HepG2 (cell line): Measurements from ENCODE around the gene ADGRG6. TPM values are rescaled to one million over a fixed set of nuclear protein-coding genes. Genes with fewer than 3 reads are reported as not detected.

Source experiments
- ATF7-NPFF ChIP-seq: sonication (generic); formaldehyde crosslinking; IDR thresholded peaks from 2 replicates; pipeline ENCODE4 v1.8.1; 2023; ENCODE audit warnings: mild to moderate bottlenecking, low read depth, missing genetic modification reagents, moderate library complexity
- HOXA9 ChIP-seq: sonication (generic); formaldehyde crosslinking; IDR thresholded peaks from 2 replicates; pipeline ENCODE4 v1.8.1; 2022; ENCODE audit warnings: missing genetic modification reagents, mild to moderate bottlenecking, moderate library complexity, borderline replicate concordance
- KDM1A ChIP-seq: IDR thresholded peaks from 2 replicates; pipeline ENCODE4 v1.6.1; 2016; ENCODE audit warnings: missing compliant biosample characterization
- KDM6A ChIP-seq: IDR thresholded peaks from 2 replicates; pipeline ENCODE4 v1.6.1; 2016; ENCODE audit warnings: low read depth
- MYNN ChIP-seq: sonication (generic); formaldehyde crosslinking; IDR thresholded peaks from 2 replicates; pipeline ENCODE4 v1.4.0; 2020; ENCODE audit warnings: mild to moderate bottlenecking, low read depth, missing genetic modification reagents
- PCBP2 ChIP-seq: fragments of 200-400 bp; formaldehyde crosslinking; optimal IDR thresholded peaks from 2 replicates; pipeline ENCODE3; 2018; ENCODE audit warnings: low read length, low read depth; ENCODE audit not compliant: poor library complexity, severe bottlenecking
- PRPF4 ChIP-seq: fragments of 200-400 bp; formaldehyde crosslinking; IDR thresholded peaks from 2 replicates; pipeline ENCODE4 v1.6.1; 2016; ENCODE audit warnings: low read length, low read depth; ENCODE audit not compliant: poor library complexity, severe bottlenecking
- RBM39 ChIP-seq: fragments of 200-400 bp; formaldehyde crosslinking; IDR thresholded peaks from one replicate; pipeline ENCODE4 v1.6.1; 2018; ENCODE audit warnings: antibody characterized with exemption, mild to moderate bottlenecking, low read depth, low read length; ENCODE audit not compliant: poor library complexity, severe bottlenecking
- RXRB ChIP-seq: IDR thresholded peaks from 2 replicates; pipeline ENCODE4 v1.6.1; 2016; ENCODE audit warnings: borderline replicate concordance, missing genetic modification reagents, missing compliant biosample characterization
- TEAD3 ChIP-seq: optimal IDR thresholded peaks from 2 replicates; pipeline ENCODE3; 2016; ENCODE audit warnings: borderline replicate concordance
- ZNF562 ChIP-seq: sonication (generic); formaldehyde crosslinking; IDR thresholded peaks from 2 replicates; pipeline ENCODE4 v1.8.0; 2022; ENCODE audit warnings: missing genetic modification reagents, borderline replicate concordance
- ZNF629 ChIP-seq: sonication (generic); formaldehyde crosslinking; conservative IDR thresholded peaks from 2 replicates; pipeline ENCODE4 v1.5.0; 2020; ENCODE audit warnings: missing genetic modification reagents
- ZSCAN31 ChIP-seq: sonication (generic); formaldehyde crosslinking; IDR thresholded peaks from 2 replicates; pipeline ENCODE4 v1.5.0; 2020; ENCODE audit warnings: low read depth, mild to moderate bottlenecking, missing genetic modification reagents
- polyA plus RNA-seq, 8 experiments: library from polyadenylated mRNA; depleted of rRNA in 3 of 8; stranded (reverse) in 7 of 8; unstranded in 1 of 8; fragments of >200 nt; fragmentation: Illumina TruSeq in 4 of 8; extraction: Trizol in 4 of 8; gene quantifications; 2 replicates each; pipeline versions ENCODE4 v1.2.1 to v1.2.3, GENCODE V29; 2011 to 2016; ENCODE audit warnings: low read depth in 4 of 8, missing spikeins in 1 of 8, mixed read lengths in 1 of 8; ENCODE audit not compliant: insufficient read depth in 1 of 8
- total RNA-seq, 5 experiments: library from RNA; depleted of rRNA; stranded (reverse); fragments of >200 nt; fragmentation: Illumina TruSeq; extraction: Trizol; gene quantifications; 2 replicates each; pipeline ENCODE4 v1.2.3, GENCODE V29; 2016; ENCODE audit warnings: low read depth in 1 of 5
- TF ChIP-seq, protein P1 (sequence below): sonication (generic); formaldehyde crosslinking; IDR thresholded peaks from 2 replicates; pipeline ENCODE4 v1.5.1; 2020; ENCODE audit warnings: mild to moderate bottlenecking, missing genetic modification reagents, borderline replicate concordance
- TF ChIP-seq, protein P2 (sequence below): fragments of 450-650 bp; IDR thresholded peaks from 2 replicates; pipeline ENCODE4 v1.6.1; 2016
- TF ChIP-seq, protein P3 (sequence below): sonication (generic); formaldehyde crosslinking; IDR thresholded peaks from 2 replicates; pipeline ENCODE4 v1.4.0; 2020; ENCODE audit warnings: missing genetic modification reagents
- TF ChIP-seq, protein P4 (sequence below): sonication (generic); formaldehyde crosslinking; IDR thresholded peaks from 2 replicates; pipeline ENCODE4 v1.4.0; 2020; ENCODE audit warnings: missing genetic modification reagents
- TF ChIP-seq, protein P5 (sequence below): IDR thresholded peaks from 2 replicates; pipeline ENCODE4 v1.6.1; 2016; ENCODE audit warnings: missing genetic modification reagents, missing compliant biosample characterization

The ADGRG6 gene
- total and polyA plus RNA-seq, 2 of the 13 experiments (the other 11 are each of a cell fraction or from before 2014, with no cell fraction given) = 129 to 249 TPM

DNA sequence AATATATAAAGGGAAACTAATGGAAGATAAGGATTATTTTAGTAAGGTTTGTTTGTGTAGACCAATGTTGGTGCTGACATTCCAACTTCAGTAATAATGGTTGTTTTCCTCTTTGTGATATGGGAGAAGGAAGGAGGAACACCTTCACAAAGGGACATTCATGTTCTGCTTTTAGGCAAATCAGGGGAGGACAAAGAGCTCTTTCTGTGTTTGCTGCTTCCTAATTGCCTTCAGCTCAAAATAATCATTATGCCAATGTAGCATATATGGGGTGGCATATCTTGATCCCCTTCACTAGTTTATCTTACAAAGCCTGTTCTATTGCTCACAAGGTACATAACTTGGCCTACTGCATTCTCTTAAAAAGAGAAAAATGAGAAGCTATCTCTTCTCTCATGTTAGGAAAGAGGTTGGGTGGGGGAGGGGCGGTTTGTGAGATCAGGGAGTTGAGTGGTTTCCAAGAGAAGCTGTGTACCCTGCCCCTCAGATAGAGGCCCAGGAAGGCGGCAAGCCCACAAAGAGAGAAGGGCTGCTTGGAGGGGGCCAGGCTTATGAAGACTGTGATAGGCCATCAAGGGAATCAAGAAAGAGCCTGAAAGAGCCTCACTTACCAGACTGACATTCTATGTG lies 4.7 kb upstream of the ADGRG6 start (continued):
- TF ChIP-seq, protein P1, sequence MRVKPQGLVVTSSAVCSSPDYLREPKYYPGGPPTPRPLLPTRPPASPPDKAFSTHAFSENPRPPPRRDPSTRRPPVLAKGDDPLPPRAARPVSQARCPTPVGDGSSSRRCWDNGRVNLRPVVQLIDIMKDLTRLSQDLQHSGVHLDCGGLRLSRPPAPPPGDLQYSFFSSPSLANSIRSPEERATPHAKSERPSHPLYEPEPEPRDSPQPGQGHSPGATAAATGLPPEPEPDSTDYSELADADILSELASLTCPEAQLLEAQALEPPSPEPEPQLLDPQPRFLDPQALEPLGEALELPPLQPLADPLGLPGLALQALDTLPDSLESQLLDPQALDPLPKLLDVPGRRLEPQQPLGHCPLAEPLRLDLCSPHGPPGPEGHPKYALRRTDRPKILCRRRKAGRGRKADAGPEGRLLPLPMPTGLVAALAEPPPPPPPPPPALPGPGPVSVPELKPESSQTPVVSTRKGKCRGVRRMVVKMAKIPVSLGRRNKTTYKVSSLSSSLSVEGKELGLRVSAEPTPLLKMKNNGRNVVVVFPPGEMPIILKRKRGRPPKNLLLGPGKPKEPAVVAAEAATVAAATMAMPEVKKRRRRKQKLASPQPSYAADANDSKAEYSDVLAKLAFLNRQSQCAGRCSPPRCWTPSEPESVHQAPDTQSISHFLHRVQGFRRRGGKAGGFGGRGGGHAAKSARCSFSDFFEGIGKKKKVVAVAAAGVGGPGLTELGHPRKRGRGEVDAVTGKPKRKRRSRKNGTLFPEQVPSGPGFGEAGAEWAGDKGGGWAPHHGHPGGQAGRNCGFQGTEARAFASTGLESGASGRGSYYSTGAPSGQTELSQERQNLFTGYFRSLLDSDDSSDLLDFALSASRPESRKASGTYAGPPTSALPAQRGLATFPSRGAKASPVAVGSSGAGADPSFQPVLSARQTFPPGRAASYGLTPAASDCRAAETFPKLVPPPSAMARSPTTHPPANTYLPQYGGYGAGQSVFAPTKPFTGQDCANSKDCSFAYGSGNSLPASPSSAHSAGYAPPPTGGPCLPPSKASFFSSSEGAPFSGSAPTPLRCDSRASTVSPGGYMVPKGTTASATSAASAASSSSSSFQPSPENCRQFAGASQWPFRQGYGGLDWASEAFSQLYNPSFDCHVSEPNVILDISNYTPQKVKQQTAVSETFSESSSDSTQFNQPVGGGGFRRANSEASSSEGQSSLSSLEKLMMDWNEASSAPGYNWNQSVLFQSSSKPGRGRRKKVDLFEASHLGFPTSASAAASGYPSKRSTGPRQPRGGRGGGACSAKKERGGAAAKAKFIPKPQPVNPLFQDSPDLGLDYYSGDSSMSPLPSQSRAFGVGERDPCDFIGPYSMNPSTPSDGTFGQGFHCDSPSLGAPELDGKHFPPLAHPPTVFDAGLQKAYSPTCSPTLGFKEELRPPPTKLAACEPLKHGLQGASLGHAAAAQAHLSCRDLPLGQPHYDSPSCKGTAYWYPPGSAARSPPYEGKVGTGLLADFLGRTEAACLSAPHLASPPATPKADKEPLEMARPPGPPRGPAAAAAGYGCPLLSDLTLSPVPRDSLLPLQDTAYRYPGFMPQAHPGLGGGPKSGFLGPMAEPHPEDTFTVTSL = peak; percentile 85; the same call in 1 of the 2 replicates
- TF ChIP-seq PCBP2 = peak; percentile 70
- peak; percentile 65; the same call in 1 of the 2 replicates for TF ChIP-seq RXRB (CRISPR knock-in tag)
- TF ChIP-seq, protein P2, sequence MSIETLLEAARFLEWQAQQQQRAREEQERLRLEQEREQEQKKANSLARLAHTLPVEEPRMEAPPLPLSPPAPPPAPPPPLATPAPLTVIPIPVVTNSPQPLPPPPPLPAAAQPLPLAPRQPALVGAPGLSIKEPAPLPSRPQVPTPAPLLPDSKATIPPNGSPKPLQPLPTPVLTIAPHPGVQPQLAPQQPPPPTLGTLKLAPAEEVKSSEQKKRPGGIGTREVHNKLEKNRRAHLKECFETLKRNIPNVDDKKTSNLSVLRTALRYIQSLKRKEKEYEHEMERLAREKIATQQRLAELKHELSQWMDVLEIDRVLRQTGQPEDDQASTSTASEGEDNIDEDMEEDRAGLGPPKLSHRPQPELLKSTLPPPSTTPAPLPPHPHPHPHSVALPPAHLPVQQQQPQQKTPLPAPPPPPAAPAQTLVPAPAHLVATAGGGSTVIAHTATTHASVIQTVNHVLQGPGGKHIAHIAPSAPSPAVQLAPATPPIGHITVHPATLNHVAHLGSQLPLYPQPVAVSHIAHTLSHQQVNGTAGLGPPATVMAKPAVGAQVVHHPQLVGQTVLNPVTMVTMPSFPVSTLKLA = no peak
- TF ChIP-seq ZNF562 (CRISPR knock-in tag) = no peak
- no peak; the same call in 1 of the 2 replicates for TF ChIP-seq ATF7-NPFF (CRISPR knock-in tag)
- no peak for TF ChIP-seq KDM1A (CRISPR knock-in tag)
- TF ChIP-seq, protein P3, sequence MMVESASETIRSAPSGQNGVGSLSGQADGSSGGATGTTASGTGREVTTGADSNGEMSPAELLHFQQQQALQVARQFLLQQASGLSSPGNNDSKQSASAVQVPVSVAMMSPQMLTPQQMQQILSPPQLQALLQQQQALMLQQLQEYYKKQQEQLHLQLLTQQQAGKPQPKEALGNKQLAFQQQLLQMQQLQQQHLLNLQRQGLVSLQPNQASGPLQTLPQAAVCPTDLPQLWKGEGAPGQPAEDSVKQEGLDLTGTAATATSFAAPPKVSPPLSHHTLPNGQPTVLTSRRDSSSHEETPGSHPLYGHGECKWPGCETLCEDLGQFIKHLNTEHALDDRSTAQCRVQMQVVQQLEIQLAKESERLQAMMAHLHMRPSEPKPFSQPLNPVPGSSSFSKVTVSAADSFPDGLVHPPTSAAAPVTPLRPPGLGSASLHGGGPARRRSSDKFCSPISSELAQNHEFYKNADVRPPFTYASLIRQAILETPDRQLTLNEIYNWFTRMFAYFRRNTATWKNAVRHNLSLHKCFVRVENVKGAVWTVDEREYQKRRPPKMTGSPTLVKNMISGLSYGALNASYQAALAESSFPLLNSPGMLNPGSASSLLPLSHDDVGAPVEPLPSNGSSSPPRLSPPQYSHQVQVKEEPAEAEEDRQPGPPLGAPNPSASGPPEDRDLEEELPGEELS (CRISPR knock-in tag) = peak; percentile 88
- TF ChIP-seq, protein P4, sequence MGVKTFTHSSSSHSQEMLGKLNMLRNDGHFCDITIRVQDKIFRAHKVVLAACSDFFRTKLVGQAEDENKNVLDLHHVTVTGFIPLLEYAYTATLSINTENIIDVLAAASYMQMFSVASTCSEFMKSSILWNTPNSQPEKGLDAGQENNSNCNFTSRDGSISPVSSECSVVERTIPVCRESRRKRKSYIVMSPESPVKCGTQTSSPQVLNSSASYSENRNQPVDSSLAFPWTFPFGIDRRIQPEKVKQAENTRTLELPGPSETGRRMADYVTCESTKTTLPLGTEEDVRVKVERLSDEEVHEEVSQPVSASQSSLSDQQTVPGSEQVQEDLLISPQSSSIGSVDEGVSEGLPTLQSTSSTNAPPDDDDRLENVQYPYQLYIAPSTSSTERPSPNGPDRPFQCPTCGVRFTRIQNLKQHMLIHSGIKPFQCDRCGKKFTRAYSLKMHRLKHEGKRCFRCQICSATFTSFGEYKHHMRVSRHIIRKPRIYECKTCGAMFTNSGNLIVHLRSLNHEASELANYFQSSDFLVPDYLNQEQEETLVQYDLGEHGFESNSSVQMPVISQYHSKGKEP (CRISPR knock-in tag) = no peak
- no peak for TF ChIP-seq RBM39
- TF ChIP-seq TEAD3 = no peak
- peak; percentile 73 for TF ChIP-seq PRPF4
- TF ChIP-seq ZSCAN31 (CRISPR knock-in tag) = no peak
- no peak for TF ChIP-seq ZNF629
- TF ChIP-seq HOXA9 (CRISPR knock-in tag) = no peak
- peak; percentile 77 for TF ChIP-seq KDM6A
- TF ChIP-seq, protein P5, sequence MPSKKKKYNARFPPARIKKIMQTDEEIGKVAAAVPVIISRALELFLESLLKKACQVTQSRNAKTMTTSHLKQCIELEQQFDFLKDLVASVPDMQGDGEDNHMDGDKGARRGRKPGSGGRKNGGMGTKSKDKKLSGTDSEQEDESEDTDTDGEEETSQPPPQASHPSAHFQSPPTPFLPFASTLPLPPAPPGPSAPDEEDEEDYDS (CRISPR knock-in tag) = peak; percentile 41; the same call in 1 of the 2 replicates
- TF ChIP-seq MYNN (CRISPR knock-in tag) = no peak
